HG02938 (cell line): ENCODE measurements around the gene ANKRD13C.

Experiments
- ATAC-seq: cut with Tn5 transposase; IDR thresholded peaks from one replicate; pipeline ENCODE4 v1.9.1; 2021; ENCODE audit warnings: mild to moderate bottlenecking, moderate library complexity; ENCODE audit not compliant: unreplicated experiment

Gene ANKRD13C

DNA sequence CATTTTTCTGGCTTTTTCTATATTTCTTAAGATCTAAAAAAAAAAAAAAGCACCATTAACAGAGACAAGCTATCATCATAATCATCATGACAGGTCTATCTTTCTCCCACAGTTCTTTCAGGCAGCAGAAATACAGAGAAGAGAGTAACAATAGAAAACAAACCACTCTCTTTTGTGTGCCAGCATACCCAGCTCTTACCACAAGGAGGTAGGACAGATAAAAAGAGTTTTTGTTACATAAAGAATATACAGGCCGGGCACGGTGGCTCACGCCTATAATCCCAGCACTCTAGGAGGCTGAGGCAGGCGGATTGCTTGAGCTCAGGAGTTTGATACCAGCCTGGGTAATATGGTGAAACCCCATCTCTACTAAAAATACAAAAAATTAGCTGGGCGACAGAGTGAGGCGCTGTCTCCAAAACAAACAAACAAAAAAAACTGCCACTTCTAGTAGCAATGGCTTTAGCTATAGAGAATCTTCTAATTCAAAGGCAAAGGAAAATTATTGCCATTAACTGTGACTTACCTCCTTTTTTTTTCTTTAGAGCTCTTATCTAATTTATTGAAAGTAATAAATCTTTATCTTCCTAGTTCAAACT is 39.7 kb downstream of the ANKRD13C start:
- no peak for ATAC-seq

- no peak for ATAC-seq
Observed at GRCh38 chr1:70311369-70311768, 43.2 kb downstream of the ANKRD13C start.

GRCh38 chr1:70299472-70299871 is 55.0 kb downstream of the ANKRD13C start:
- ATAC-seq, result no peak

DNA sequence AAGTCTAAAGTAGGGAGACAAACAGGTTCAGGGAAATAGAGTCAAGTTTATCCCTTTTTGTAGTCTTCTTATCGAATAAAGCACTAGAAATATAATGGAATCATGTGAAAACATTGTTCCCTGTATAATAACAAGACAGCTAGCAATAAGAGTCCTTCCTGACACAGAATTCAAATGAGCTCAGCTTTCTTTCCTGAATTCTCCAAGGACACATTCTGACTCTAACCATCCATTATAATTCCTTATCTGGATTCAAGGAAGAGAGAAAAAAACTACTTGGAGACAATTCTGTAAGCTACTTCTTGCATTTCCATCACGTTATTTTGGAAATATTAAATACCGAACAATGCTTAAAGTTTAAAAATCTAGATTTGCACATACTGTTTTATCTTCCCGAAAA is 58.8 kb downstream of the ANKRD13C start:
- no peak for ATAC-seq

- ATAC-seq, result no peak
Observed at GRCh38 chr1:70293186-70293843, 61.2 kb downstream of the ANKRD13C start.

DNA sequence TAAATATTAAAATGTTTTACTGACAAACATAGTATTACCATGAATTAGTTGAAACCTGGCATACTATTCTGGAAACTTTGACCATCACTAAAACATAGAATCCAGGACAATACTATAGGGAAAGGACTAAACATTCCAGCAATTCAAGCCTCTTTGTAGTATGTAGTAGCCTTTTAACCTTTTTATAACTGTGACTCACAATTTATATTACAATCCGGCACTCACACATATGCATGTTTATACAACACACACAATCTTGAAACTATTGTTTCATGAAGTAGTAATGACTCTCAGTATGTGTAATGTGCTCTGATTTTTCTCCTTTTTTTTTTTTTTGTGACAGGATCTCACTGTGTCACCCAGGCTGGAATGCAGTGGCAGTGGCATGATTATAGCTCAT is 64.3 kb downstream of the ANKRD13C start:
- no peak for ATAC-seq

GRCh38 chr1:70288166-70288565 is 66.4 kb downstream of the ANKRD13C start:
- ATAC-seq, result no peak

DNA sequence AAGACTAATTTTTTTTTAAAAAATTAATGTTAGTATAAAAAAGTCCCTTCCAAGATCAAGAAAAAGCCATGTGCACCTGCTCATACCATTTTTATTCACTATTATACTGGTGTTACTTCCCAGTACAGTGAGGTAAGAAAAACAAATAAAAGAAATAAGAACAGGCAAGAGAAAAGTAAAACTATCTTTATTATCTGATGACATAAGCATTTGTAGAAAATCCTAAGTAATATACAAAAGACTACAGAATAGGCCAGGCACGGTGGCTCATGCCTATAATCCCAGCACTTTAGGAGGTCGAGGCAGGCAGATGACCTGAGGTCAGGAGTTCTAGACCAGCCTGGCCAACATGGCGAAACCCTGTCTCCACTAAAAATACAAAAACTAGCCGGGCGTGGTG is 68.1 kb downstream of the ANKRD13C start:
- ATAC-seq, result no peak

DNA sequence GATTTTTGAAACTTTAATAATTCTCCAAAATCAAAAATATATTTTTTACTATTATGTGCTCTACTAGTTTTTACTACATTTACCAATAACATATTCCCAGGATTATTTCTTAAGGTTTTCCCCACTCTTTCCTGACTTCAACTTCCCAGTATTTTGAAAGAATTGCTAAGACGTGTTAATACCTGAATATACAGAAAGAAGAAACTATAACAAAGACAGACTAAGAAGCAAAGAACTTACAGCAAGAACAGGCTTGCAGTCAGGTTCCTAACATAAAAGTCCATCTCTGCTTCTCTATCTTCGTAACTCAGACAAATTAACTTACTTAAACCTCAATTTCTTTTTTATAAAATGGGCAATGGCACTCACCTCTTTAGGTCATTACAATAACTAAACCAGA is 70.2 kb downstream of the ANKRD13C start:
- no peak for ATAC-seq

DNA sequence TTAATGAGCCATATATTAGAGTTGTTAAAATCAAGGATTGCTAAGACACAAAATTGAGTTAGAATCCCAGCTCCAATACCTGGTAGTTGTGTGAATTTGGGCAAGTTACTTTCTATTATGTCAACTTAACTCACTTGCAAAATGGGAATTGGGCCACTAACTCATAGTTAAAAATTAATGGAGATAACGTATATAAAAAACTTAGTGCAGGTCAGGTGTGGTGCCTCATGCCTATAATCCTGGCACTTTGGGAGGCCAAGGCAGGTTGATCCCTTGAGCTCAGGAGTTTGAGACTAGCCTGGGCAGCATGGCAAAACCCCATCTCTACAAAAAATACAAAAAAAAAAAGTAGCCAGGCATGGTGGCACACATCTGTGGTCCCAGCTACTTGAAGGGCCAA is 75.8 kb downstream of the ANKRD13C start:
- no peak for ATAC-seq

DNA sequence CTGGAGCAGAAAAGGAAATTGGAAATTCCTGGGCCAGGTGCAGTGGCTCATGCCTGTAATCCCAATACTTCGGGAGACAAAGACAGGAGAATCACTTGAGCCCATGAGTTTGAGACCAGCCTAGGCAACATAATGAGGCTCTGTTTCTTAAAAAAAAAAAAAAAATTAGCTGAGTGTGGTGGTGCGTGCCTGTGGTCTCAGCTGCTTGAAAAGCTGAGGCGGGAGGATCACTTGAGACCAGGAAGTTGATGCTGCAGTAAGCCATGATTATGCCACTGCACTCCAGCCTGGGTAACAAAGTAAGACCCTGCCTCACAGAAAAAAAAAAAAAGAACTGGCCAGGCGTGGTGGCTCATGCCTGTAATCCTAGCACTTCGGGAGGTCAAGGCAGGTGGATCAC is 76.6 kb downstream of the ANKRD13C start:
- ATAC-seq, result no peak

GRCh38 chr1:70265946-70266345 is 88.6 kb downstream of the ANKRD13C start:
- ATAC-seq, result no peak

GRCh38 chr1:70264839-70265238 is 89.7 kb downstream of the ANKRD13C start:
- no peak for ATAC-seq

DNA sequence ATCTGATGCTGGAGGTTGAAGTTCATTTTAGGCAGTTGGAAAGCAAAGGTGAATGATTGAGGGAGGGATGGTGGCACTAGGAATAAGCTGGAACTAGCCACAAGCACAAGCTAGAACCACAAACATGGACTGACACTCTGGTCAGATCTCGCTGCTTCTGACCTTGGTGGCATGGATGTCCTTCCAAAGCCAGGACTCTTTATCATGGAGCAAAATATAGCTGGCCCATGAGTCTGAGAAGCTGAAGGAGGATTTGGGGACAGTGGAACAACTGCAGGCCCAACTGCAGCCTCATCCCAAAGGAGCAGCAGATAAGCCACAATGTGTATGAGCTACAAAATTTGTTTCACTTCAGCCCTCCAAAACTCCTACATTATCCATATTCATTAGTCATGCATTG is 97.9 kb downstream of the ANKRD13C start:
- ATAC-seq, result no peak

DNA sequence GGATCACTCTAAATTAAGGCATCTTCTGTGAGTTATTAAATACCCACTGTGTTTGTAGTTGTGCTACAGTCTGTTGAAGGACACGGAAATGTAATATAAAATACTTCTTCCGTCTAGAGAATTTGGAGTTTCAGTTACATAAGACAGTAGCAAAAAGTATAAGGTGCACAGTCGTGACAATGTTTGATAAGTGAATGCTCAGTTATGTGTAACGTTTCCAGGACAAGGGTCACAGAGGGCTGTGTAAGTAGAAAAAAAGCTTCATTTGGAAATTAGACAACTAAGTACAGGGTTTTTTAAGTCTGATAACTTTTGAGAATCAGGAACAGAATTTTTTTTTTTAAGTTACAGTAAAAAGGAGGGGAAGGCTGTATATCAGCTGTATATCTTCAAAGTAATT is 105.8 kb downstream of the ANKRD13C start:
- no peak for ATAC-seq

- no peak for ATAC-seq
Observed at GRCh38 chr1:70247768-70248167, 106.8 kb downstream of the ANKRD13C start.

- ATAC-seq, result no peak
Observed at GRCh38 chr1:70247122-70247521, 107.4 kb downstream of the ANKRD13C start.

GRCh38 chr1:70239940-70240339 is 114.6 kb downstream of the ANKRD13C start:
- ATAC-seq, result no peak

GRCh38 chr1:70234733-70235132 is 119.8 kb downstream of the ANKRD13C start:
- no peak for ATAC-seq

GRCh38 chr1:70231475-70231874 is 123.0 kb downstream of the ANKRD13C start:
- no peak for ATAC-seq

GRCh38 chr1:70228670-70229069 is 125.9 kb downstream of the ANKRD13C start:
- no peak for ATAC-seq

GRCh38 chr1:70227439-70227838 is 127.1 kb downstream of the ANKRD13C start:
- peak; percentile 53 for ATAC-seq

DNA sequence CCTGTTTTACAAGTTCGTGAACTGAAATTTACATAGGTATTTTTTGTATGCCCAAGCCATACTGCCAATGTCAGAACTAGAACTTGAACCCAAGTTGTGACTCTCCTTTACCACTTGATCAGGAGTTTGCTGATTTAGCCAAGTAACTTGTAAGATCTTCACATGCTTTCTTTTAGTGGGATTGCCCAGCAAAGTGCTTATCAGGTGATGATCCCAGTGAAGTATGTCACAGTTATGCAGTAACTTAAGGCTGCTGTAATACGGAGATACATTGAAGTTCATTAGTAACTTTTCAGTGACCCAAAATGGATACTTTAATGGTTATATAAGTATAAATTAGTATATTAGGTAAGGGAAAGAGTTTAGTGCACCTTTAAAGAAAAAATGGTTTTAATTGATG is 129.6 kb downstream of the ANKRD13C start:
- no peak for ATAC-seq
